H1 (cell line): ENCODE data around the gene SZT2. TPM values are rescaled to one million over a fixed set of nuclear protein-coding genes. Genes with fewer than 3 reads are reported as not detected.
A peak's percentile ranks its signal among the peaks of the same experiment; 100 is the strongest.

ENCODE experiments used
- CTCF ChIA-PET: fragments of 300-600 bp; sonication (Branson Sonifier 250); formaldehyde crosslinking; loops from one replicate; lab custom pipeline; 2021; ENCODE audit not compliant: partially characterized antibody; lab: Charles Lee
- POLR2A ChIA-PET: fragments of 300-600 bp; sonication (Branson Sonifier 250); formaldehyde crosslinking; loops from one replicate; lab custom pipeline; 2021; ENCODE audit warnings: inconsistent platforms; ENCODE audit not compliant: partially characterized antibody; lab: Charles Lee
- DNase-seq, 2 experiments: peaks; one replicate each; pipeline versions ENCODE4 v3.0.0 to v3.0.0-alpha.2; 2010 to 2022; ENCODE audit warnings: low spot score in 2 of 2, low read depth in 1 of 2, mixed read lengths in 1 of 2
- FAIRE-seq: peaks from 2 replicates; lab custom pipeline; 2011; peaks lifted over from hg19 to GRCh38; lab: Jason Lieb, UNC
- H2AFZ ChIP-seq: 2 replicates; pipeline ENCODE4 v1.8.1; 2012; ENCODE audit warnings: low read length, inconsistent platforms
- H2AK5ac ChIP-seq: 2 replicates; pipeline ENCODE4 v1.6.1; 2013; ENCODE audit warnings: low read depth, low read length
- H2BK120ac ChIP-seq: replicated peaks from 2 replicates; pipeline ENCODE3; 2013; ENCODE audit warnings: low read depth, low read length, inconsistent platforms
- H2BK12ac ChIP-seq: 2 replicates; pipeline ENCODE4 v1.6.1; 2013; ENCODE audit warnings: low read depth, low read length
- H2BK15ac ChIP-seq: 2 replicates; pipeline ENCODE4 v1.6.1; 2013; ENCODE audit warnings: low read length
- H2BK20ac ChIP-seq: 2 replicates; pipeline ENCODE4 v1.6.1; 2013; ENCODE audit warnings: low read length
- H2BK5ac ChIP-seq: 2 replicates; pipeline ENCODE4 v1.6.1; 2013; ENCODE audit warnings: low read depth, low read length
- H3K14ac ChIP-seq: 2 replicates; pipeline ENCODE4 v1.6.1; 2013; ENCODE audit warnings: inconsistent platforms; ENCODE audit not compliant: insufficient read length
- H3K18ac ChIP-seq: 2 replicates; pipeline ENCODE4 v1.6.1; 2013; ENCODE audit warnings: low read length; ENCODE audit errors: extremely low read depth
- H3K23ac ChIP-seq: 2 replicates; pipeline ENCODE4 v1.6.1; 2013; ENCODE audit warnings: inconsistent platforms; ENCODE audit not compliant: insufficient read length
- H3K23me2 ChIP-seq: 2 replicates; pipeline ENCODE4 v1.6.1; 2013; ENCODE audit warnings: low read depth, low read length
- H3K27ac ChIP-seq: 2 replicates; pipeline ENCODE4 v1.6.1; 2011; ENCODE audit warnings: low read depth, low read length, inconsistent platforms
- H3K27me3 ChIP-seq, 4 experiments: replicated peaks in 1 of 4; 1 replicate in 1 of 4; 2 replicates in 3 of 4; pipeline versions ENCODE4 v1.6.1 to v1.8.1; 2011 to 2013; ENCODE audit warnings: low read length in 3 of 4, mild to moderate bottlenecking in 3 of 4, inconsistent platforms in 2 of 4, mixed read lengths in 2 of 4, moderate library complexity in 1 of 4; ENCODE audit not compliant: control insufficient read depth in 3 of 4, insufficient read depth in 3 of 4; ENCODE audit errors: extremely low read depth in 1 of 4
- H3K36me3 ChIP-seq, 4 experiments: 2 replicates each; pipeline versions ENCODE4 v1.6.1 to v1.8.1; 2011 to 2013; ENCODE audit warnings: mild to moderate bottlenecking in 4 of 4, low read length in 3 of 4, moderate library complexity in 2 of 4, control low read depth in 1 of 4, inconsistent platforms in 1 of 4; ENCODE audit not compliant: insufficient read depth in 4 of 4, control insufficient read depth in 2 of 4
- H3K4ac ChIP-seq: replicated peaks from 2 replicates; pipeline ENCODE3; 2013; ENCODE audit warnings: low read length, low read depth, mixed read lengths, inconsistent platforms; ENCODE audit not compliant: insufficient read length
- H3K4me1 ChIP-seq, 4 experiments: replicated peaks in 1 of 4; 1 replicate in 1 of 4; 2 replicates in 3 of 4; pipeline versions ENCODE4 v1.6.1 to v1.8.1; 2011 to 2013; ENCODE audit warnings: low read length in 3 of 4, inconsistent platforms in 2 of 4, mixed read lengths in 1 of 4; ENCODE audit not compliant: insufficient read depth in 4 of 4, control insufficient read depth in 3 of 4
- H3K4me2 ChIP-seq, 2 experiments: 2 replicates each; pipeline versions ENCODE4 v1.6.1 to v1.8.1; 2011 to 2013; ENCODE audit warnings: low read depth in 2 of 2, low read length in 2 of 2, control low read depth in 1 of 2, inconsistent platforms in 1 of 2, mild to moderate bottlenecking in 1 of 2; ENCODE audit not compliant: insufficient read depth in 1 of 2
- H3K4me3 ChIP-seq, 4 experiments: fragments of 200-600, 300-600 bp in 1 of 4; sonication (generic), shearing (Covaris generic), sonication (Bioruptor Twin) in 1 of 4; 2 replicates each; pipeline versions ENCODE4 v1.5.1 to v1.8.1; 2011 to 2016; ENCODE audit warnings: low read length in 4 of 4, low read depth in 3 of 4, control low read depth in 2 of 4, inconsistent platforms in 2 of 4, mild to moderate bottlenecking in 2 of 4, mixed read lengths in 1 of 4, moderate library complexity in 1 of 4; ENCODE audit not compliant: insufficient read depth in 2 of 4; ENCODE audit errors: extremely low read depth in 1 of 4
- H3K56ac ChIP-seq: replicated peaks from 2 replicates; pipeline ENCODE3; 2013; ENCODE audit warnings: low read depth, mild to moderate bottlenecking, mixed read lengths, low read length, inconsistent platforms; ENCODE audit not compliant: insufficient read length
- H3K79me1 ChIP-seq: 2 replicates; pipeline ENCODE4 v1.6.1; 2013; ENCODE audit warnings: low read depth, low read length, control low read depth
- H3K79me2 ChIP-seq, 2 experiments: 2 replicates each; pipeline versions ENCODE4 v1.6.1 to v1.8.1; 2012 to 2013; ENCODE audit warnings: low read length in 2 of 2, mild to moderate bottlenecking in 2 of 2, inconsistent platforms in 1 of 2; ENCODE audit not compliant: insufficient read depth in 2 of 2, control insufficient read depth in 1 of 2
- H3K9ac ChIP-seq, 4 experiments: replicated peaks in 1 of 4; 1 replicate in 1 of 4; 2 replicates in 3 of 4; pipeline versions ENCODE4 v1.6.1 to v1.8.1; 2011 to 2013; ENCODE audit warnings: low read depth in 3 of 4, low read length in 3 of 4, control low read depth in 2 of 4, mild to moderate bottlenecking in 2 of 4, moderate library complexity in 2 of 4, inconsistent platforms in 1 of 4; ENCODE audit errors: extremely low read depth in 1 of 4
- H3K9me3 ChIP-seq, 2 experiments: 2 replicates each; pipeline versions ENCODE4 v1.6.1 to v1.8.1; 2012 to 2013; ENCODE audit warnings: mild to moderate bottlenecking in 2 of 2, moderate library complexity in 2 of 2, control low read depth in 1 of 2, inconsistent platforms in 1 of 2, low read depth in 1 of 2, low read length in 1 of 2, mixed read lengths in 1 of 2; ENCODE audit not compliant: insufficient read depth in 2 of 2
- H4K20me1 ChIP-seq, 2 experiments: replicated peaks in 1 of 2; 2 replicates each; pipeline versions ENCODE3 to v1.8.1; 2011 to 2013; ENCODE audit warnings: inconsistent platforms in 2 of 2, low read length in 2 of 2, mild to moderate bottlenecking in 1 of 2; ENCODE audit not compliant: insufficient read depth in 2 of 2, control insufficient read depth in 1 of 2
- H4K5ac ChIP-seq: 2 replicates; pipeline ENCODE4 v1.6.1; 2013; ENCODE audit warnings: low read length, low read depth, mixed read lengths, inconsistent platforms; ENCODE audit not compliant: insufficient read length
- H4K8ac ChIP-seq: 2 replicates; pipeline ENCODE4 v1.8.0; 2013; ENCODE audit warnings: mild to moderate bottlenecking, moderate library complexity, low read length, inconsistent platforms; ENCODE audit not compliant: insufficient read depth; ENCODE audit errors: extremely low read depth
- H4K91ac ChIP-seq: replicated peaks from 2 replicates; pipeline ENCODE3; 2013; ENCODE audit warnings: low read length, mixed read lengths, inconsistent platforms; ENCODE audit not compliant: insufficient read length
- CEBPB ChIP-seq: IDR thresholded peaks from 2 replicates; pipeline ENCODE4 v1.6.1; 2012; ENCODE audit warnings: low read depth, low read length
- EP300 ChIP-seq, 2 experiments: IDR thresholded peaks; 1 replicate in 1 of 2; 2 replicates in 1 of 2; pipeline ENCODE4 v1.6.1; 2011 to 2012; ENCODE audit warnings: low read depth in 2 of 2, low read length in 2 of 2, mild to moderate bottlenecking in 2 of 2, borderline replicate concordance in 1 of 2, inconsistent platforms in 1 of 2, moderate library complexity in 1 of 2
- HDAC2 ChIP-seq, 2 experiments: fragments of 300-600 bp in 1 of 2; sonication (generic) in 1 of 2; IDR thresholded peaks; 2 replicates each; pipeline ENCODE4 v1.6.1; 2011 to 2012; ENCODE audit warnings: low read depth in 2 of 2, low read length in 2 of 2, mild to moderate bottlenecking in 2 of 2, moderate library complexity in 2 of 2, borderline replicate concordance in 1 of 2, inconsistent platforms in 1 of 2
- NRF1 ChIP-seq: IDR thresholded peaks from 2 replicates; pipeline ENCODE4 v1.6.1; 2011; ENCODE audit warnings: mild to moderate bottlenecking, low read depth, low read length, improper control_type of control experiment
- SIRT6 ChIP-seq: IDR thresholded peaks from one replicate; pipeline ENCODE4 v1.7.1; 2012; ENCODE audit warnings: low read length, inconsistent platforms
- TBP ChIP-seq: IDR thresholded peaks from 2 replicates; pipeline ENCODE4 v1.6.1; 2011; ENCODE audit warnings: low read depth, low read length, improper control_type of control experiment
- WGBS, 2 experiments: shearing (Covaris generic) in 1 of 2; methylation state at CpG; one replicate each; pipeline versions ENCODE4 v1.1.6 to v1.1.7; 2013 to 2015; ENCODE audit warnings: low lambda C conversion rate in 2 of 2, mixed read lengths in 2 of 2, inconsistent platforms in 1 of 2, low coverage in 1 of 2, missing lambda C conversion rate in 1 of 2; ENCODE audit not compliant: insufficient replicate concordance in 2 of 2, insufficient coverage in 1 of 2, insufficient read length in 1 of 2; ENCODE audit errors: extremely low coverage in 1 of 2, missing lambda C conversion rate in 1 of 2; 5-methylcytosine and 5-hydroxymethylcytosine counted together
- polyA plus RNA-seq, 7 experiments: library from polyadenylated mRNA; depleted of rRNA in 3 of 7; stranded (reverse) in 5 of 7; unstranded in 2 of 7; fragments of >200 nt in 5 of 7; fragments of 200-250 nt in 2 of 7; gene quantifications; 1 replicate in 5 of 7; 2 replicates in 1 of 7; 4 replicates in 1 of 7; pipeline versions ENCODE4 v1.2.1 to v1.2.3, GENCODE V29; 2011 to 2013; ENCODE audit warnings: missing spikeins in 2 of 7, mixed read lengths in 2 of 7
- total RNA-seq: library from RNA; stranded (reverse); fragmentation: NEBNext Ultra II Directional; extraction: Animal tissue kit (Norgen Biotek cat#: 25700); gene quantifications from 2 replicates; pipeline ENCODE4 v1.2.1, GENCODE V29; 2021
- TF ChIP-seq, protein P1 (sequence below): IDR thresholded peaks from 2 replicates; pipeline ENCODE4 v1.6.1; 2012; ENCODE audit warnings: inconsistent platforms
- TF ChIP-seq, protein P2 (sequence below), 3 experiments: IDR thresholded peaks; 1 replicate in 2 of 3; 2 replicates in 1 of 3; pipeline versions ENCODE4 v1.5.1 to v1.6.1; 2011; ENCODE audit warnings: low read length in 3 of 3, mild to moderate bottlenecking in 3 of 3, inconsistent platforms in 2 of 3, low read depth in 1 of 3, moderate library complexity in 1 of 3; ENCODE audit not compliant: insufficient read depth in 1 of 3; ENCODE audit errors: control extremely low read depth in 1 of 3

The SZT2 gene
- total and polyA plus RNA-seq, 2 of the 8 experiments (the other 6 are each of a cell fraction or from before 2014, with no cell fraction given): 4.7 to 12.9 TPM

DNA sequence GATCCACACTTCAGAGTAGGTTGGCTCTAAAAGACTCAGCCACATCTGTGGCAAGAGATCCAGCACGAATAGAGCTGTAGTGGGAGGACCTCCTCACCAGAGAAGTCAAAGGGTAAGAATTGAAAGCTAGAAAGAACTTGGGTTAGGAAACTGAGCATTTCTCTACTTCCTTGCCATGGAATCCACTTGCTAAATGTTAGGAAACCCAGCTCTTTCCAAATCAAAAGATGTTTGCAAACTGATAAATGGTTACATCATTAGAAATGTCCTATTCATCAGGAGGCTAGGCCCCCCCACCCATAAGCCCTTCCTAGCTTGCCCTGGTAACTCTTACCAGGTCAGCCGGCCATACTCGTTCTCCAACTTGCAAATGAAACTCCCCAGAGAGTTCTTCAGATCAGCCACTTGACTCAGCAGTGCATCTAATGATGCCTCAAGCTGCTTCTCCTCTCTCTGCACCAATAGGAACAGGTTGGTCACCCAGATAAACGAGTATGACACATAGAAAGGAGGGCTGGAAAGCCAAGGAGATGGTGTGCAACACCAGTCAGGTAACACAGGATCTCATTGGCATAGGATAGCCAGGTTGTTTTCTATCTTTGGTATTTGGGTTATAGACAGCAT is 1.6 kb upstream of the SZT2 start:
- H4K91ac ChIP-seq: no peak overlapping the region
- H3K9me3 ChIP-seq: no peaks in the 10 kb centered on the region
- peaks cover 7 to 20% of the 10 kb centered on the region in 2 experiments; a peak in 3 of 4 replicates for H3K79me2 ChIP-seq
- no peak overlapping the region for H2BK15ac ChIP-seq
- 92% methylated on average over 4 of the region's 4 CpGs; no CpG with 5 or more reads in 1 of the 2 experiments for WGBS, 2 experiments
- no peak overlapping the region for H3K27ac ChIP-seq
- DNase-seq (no peak), FAIRE-seq (no peak)
- peaks cover 1 to 4% of the 10 kb centered on the region in 2 experiments for H4K20me1 ChIP-seq
- peaks cover 3% of the 10 kb centered on the region for H3K23me2 ChIP-seq
- no peak overlapping the region for H4K5ac ChIP-seq
- H4K8ac ChIP-seq: no peak overlapping the region; the same call in 1 of the 2 replicates
- no peak overlapping the region for H3K14ac ChIP-seq
- H3K23ac ChIP-seq: no peak overlapping the region
- H3K27me3 ChIP-seq: no peaks in the 10 kb centered on the region
- H3K56ac ChIP-seq: no peak overlapping the region
- TF ChIP-seq NRF1 (no peak), CEBPB (no peak), TBP (no peak), HDAC2 (IDR thresholded peaks at IDR 0.05; ENCODE audit: borderline replicate concordance in 1 of 2, low read depth in 2 of 2, low read length in 2 of 2) (no peak), SIRT6 (no peak), EP300 (IDR thresholded peaks at IDR 0.05; ENCODE audit: borderline replicate concordance in 1 of 2, low read depth in 2 of 2, low read length in 2 of 2) (no peak)
- TF ChIP-seq, protein P1, sequence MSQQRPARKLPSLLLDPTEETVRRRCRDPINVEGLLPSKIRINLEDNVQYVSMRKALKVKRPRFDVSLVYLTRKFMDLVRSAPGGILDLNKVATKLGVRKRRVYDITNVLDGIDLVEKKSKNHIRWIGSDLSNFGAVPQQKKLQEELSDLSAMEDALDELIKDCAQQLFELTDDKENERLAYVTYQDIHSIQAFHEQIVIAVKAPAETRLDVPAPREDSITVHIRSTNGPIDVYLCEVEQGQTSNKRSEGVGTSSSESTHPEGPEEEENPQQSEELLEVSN: no peak
- TF ChIP-seq, protein P2, sequence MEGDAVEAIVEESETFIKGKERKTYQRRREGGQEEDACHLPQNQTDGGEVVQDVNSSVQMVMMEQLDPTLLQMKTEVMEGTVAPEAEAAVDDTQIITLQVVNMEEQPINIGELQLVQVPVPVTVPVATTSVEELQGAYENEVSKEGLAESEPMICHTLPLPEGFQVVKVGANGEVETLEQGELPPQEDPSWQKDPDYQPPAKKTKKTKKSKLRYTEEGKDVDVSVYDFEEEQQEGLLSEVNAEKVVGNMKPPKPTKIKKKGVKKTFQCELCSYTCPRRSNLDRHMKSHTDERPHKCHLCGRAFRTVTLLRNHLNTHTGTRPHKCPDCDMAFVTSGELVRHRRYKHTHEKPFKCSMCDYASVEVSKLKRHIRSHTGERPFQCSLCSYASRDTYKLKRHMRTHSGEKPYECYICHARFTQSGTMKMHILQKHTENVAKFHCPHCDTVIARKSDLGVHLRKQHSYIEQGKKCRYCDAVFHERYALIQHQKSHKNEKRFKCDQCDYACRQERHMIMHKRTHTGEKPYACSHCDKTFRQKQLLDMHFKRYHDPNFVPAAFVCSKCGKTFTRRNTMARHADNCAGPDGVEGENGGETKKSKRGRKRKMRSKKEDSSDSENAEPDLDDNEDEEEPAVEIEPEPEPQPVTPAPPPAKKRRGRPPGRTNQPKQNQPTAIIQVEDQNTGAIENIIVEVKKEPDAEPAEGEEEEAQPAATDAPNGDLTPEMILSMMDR (IDR thresholded peaks at IDR 0.05; ENCODE audit: control extremely low read depth in 1 of 3, insufficient read depth in 1 of 3, low read depth in 1 of 3, low read length in 3 of 3): no peak
- no peak overlapping the region for H3K18ac ChIP-seq
- H2BK12ac ChIP-seq: no peak overlapping the region
- H3K4me1 ChIP-seq: peaks cover 0 to 8% (median 4%) of the 10 kb centered on the region in 4 experiments; a peak in 4 of 7 replicates
- H3K4ac ChIP-seq: no peak overlapping the region
- H3K4me2 ChIP-seq: peak overlapping the region in 1 of 2 experiments; percentile 92; a peak in 1 of 4 replicates
- H2AK5ac ChIP-seq: no peak overlapping the region
- CTCF ChIA-PET: interaction anchor here (0.6 to 1.9 kb wide), 7 partner anchors 12 to 151 kb away, joined by 3 to 6 read pairs (median 3); partner anchors contain the start of gene ELOVL1
- POLR2A ChIA-PET: interaction anchor here (1.3 to 5.2 kb wide), 8 partner anchors 8 to 170 kb away, joined by 3 to 38 read pairs (median 6); partner anchors contain the start of genes CDC20 and ELOVL1
- peaks cover 2% of the 10 kb centered on the region; the same call in 1 of the 2 replicates for H3K79me1 ChIP-seq
- no peak overlapping the region for H2AFZ ChIP-seq
- no peak overlapping the region for H2BK5ac ChIP-seq
- no peak overlapping the region for H3K9ac ChIP-seq
- H3K4me3 ChIP-seq: no peak overlapping the region
- H3K36me3 ChIP-seq: peaks cover 9 to 49% (median 35%) of the 10 kb centered on the region in 4 experiments
- no peak overlapping the region for H2BK20ac ChIP-seq
- no peak overlapping the region for H2BK120ac ChIP-seq
